Heart left ventricle (tissue), 13 donors: ENCODE data around the gene ZNF512.

Experiments used
- CTCF ChIP-seq, 12 donors: fragments of 200-600 bp; sonication (generic) in 4 of 12; IDR thresholded peaks; one replicate each; pipeline versions ENCODE4 v1.5.0 to v1.8.0; 2018 to 2022; ENCODE audit warnings: antibody characterized with exemption in 12 of 12, mild to moderate bottlenecking in 5 of 12
- POLR2A ChIP-seq, 2 donors: fragments of 450-650 bp; IDR thresholded peaks; one replicate each; pipeline ENCODE4 v1.6.1; 2017; ENCODE audit warnings: antibody characterized with exemption in 2 of 2, mild to moderate bottlenecking in 2 of 2, moderate library complexity in 2 of 2
- donor health status: ischemic (EF 13 %, LVEDD 7.1; RV severe dilation, severe dysfunction).
- donor health status: DM: no; HTN: yes; CAD: no.
- donor health status: DM: no; HTN: no; CAD: no.
- donor health status: ischemic (EF 25% LVEDD 6.9; RV normal size, moderate dysfunction).
- donor health status: ischemic (EF 25% LVEDD 5.7; RV mildly dilated, moderate dysfunction).
- donor health status: ischemic (EF 35%, LVEDD 5.7; RV mildly dilated, moderate dysfunction).
- donor health status: nonischemic (EF 11% LVEDD 7.7; RV severe dilation, severe dysfunction).
- donor health status: DM: yes; HTN: yes; CAD: no.
- donor health status: PGD.
- donor health status: ischemic (EF 29% LVEDD 5.4; RV normal size, mild dysfunction).
- donor health status: nonischemic (EF 23%, LVEDD 6.1; RV moderate dilation, normal function).

- TF ChIP-seq CTCF (IDR thresholded peaks at IDR 0.05) (no peak), POLR2A (IDR thresholded peaks at IDR 0.05) (no peak)
Measured at GRCh38 chr2:27572998-27573429, 9.8 kb upstream of the ZNF512 start.
